Loucy (cell line): ENCODE results near the gene EIF5A.

Experiments
- CTCF ChIP-seq: fragments of 200-600 bp; sonication (generic); conservative IDR thresholded peaks from 2 replicates; pipeline ENCODE4 v1.5.1; 2014; ENCODE audit warnings: mild to moderate bottlenecking, antibody characterized with exemption, low read length
- EZH2phosphoT487 ChIP-seq: fragments of 200-600 bp; IDR thresholded peaks from 2 replicates; pipeline ENCODE4 v1.6.1; 2018; ENCODE audit warnings: antibody characterized with exemption, mild to moderate bottlenecking, moderate library complexity, borderline replicate concordance

- TF ChIP-seq CTCF (no peak), EZH2phosphoT487 (no peak)
Observed at GRCh38 chr17:7330638-7331015, 23.2 kb downstream of the EIF5A start.
